CD14-positive monocyte (primary cell): Measurements from ENCODE around the gene MAP4K3. TPM values are rescaled to one million over a fixed set of nuclear protein-coding genes. Genes with fewer than 3 reads are reported as not detected.

Experiments
- DNase-seq, 3 donors: peaks; one replicate each; pipeline ENCODE4 v3.0.0-alpha.2; 2011 to 2022
- H2AFZ ChIP-seq: 2 replicates; pipeline ENCODE4 v1.6.0; 2012; ENCODE audit warnings: mild to moderate bottlenecking, low read depth, low read length, inconsistent platforms; ENCODE audit not compliant: insufficient read depth, poor library complexity, severe bottlenecking
- H3K27ac ChIP-seq, 2 donors: 1 replicate in 1 of 2; 2 replicates in 1 of 2; pipeline ENCODE4 v1.5.1; 2012 to 2013; ENCODE audit warnings: low read length in 2 of 2, control low read depth in 1 of 2, inconsistent platforms in 1 of 2, low read depth in 1 of 2, mild to moderate bottlenecking in 1 of 2
- H3K27me3 ChIP-seq, 2 donors: one replicate each; pipeline versions ENCODE4 v1.6.0 to v1.6.1; 2011 to 2013; ENCODE audit warnings: low read length in 2 of 2; ENCODE audit not compliant: control insufficient read depth in 2 of 2, insufficient read depth in 2 of 2
- H3K36me3 ChIP-seq, 2 donors: replicated peaks in 1 of 2; 1 replicate in 1 of 2; 2 replicates in 1 of 2; pipeline versions ENCODE4 v1.5.1 to v1.6.1; 2012 to 2013; ENCODE audit warnings: low read length in 2 of 2, control low read depth in 1 of 2, inconsistent platforms in 1 of 2, mild to moderate bottlenecking in 1 of 2; ENCODE audit not compliant: insufficient read depth in 2 of 2, control insufficient read depth in 1 of 2
- H3K4me1 ChIP-seq, 2 donors: 1 replicate in 1 of 2; 2 replicates in 1 of 2; pipeline versions ENCODE4 v1.5.1 to v1.6.1; 2012 to 2013; ENCODE audit warnings: low read length in 2 of 2, control low read depth in 1 of 2, inconsistent platforms in 1 of 2, mild to moderate bottlenecking in 1 of 2, moderate library complexity in 1 of 2; ENCODE audit not compliant: insufficient read depth in 2 of 2, control insufficient read depth in 1 of 2
- H3K4me2 ChIP-seq: replicated peaks from 2 replicates; pipeline ENCODE3; 2012; ENCODE audit warnings: low read length, moderate library complexity, mild to moderate bottlenecking; ENCODE audit not compliant: poor library complexity, severe bottlenecking; ENCODE audit errors: extremely low read depth
- H3K4me3 ChIP-seq, 3 experiments: fragments of 200-600 bp in 1 of 3; sonication (generic) in 1 of 3; replicated peaks in 1 of 3; 1 replicate in 2 of 3; 2 replicates in 1 of 3; pipeline ENCODE4 v1.5.1; 2011 to 2013; ENCODE audit warnings: low read length in 3 of 3, mild to moderate bottlenecking in 3 of 3, control low read depth in 2 of 3, low read depth in 2 of 3, inconsistent platforms in 1 of 3, moderate library complexity in 1 of 3
- H3K79me2 ChIP-seq: 2 replicates; pipeline ENCODE4 v1.6.0; 2012; ENCODE audit warnings: mild to moderate bottlenecking, control low read depth, inconsistent platforms, low read length, moderate library complexity; ENCODE audit not compliant: insufficient read depth
- H3K9ac ChIP-seq: 2 replicates; pipeline ENCODE4 v1.6.0; 2017; ENCODE audit warnings: low read length, mild to moderate bottlenecking; ENCODE audit not compliant: insufficient read depth, poor library complexity, severe bottlenecking
- H3K9me3 ChIP-seq, 2 donors: replicated peaks in 1 of 2; 1 replicate in 1 of 2; 2 replicates in 1 of 2; pipeline versions ENCODE4 v1.5.1 to v1.6.1; 2012 to 2013; ENCODE audit warnings: low read length in 2 of 2, control low read depth in 1 of 2; ENCODE audit not compliant: control insufficient read depth in 1 of 2, insufficient read depth in 1 of 2
- H4K20me1 ChIP-seq: 2 replicates; pipeline ENCODE4 v1.6.0; 2012; ENCODE audit warnings: mild to moderate bottlenecking, low read length, control low read depth, moderate library complexity; ENCODE audit not compliant: insufficient read depth
- H3K27ac Mint-ChIP-seq, 7 donors: one replicate each; pipeline ENCODE4 v1.8.0; 2020; ENCODE audit warnings: mild to moderate bottlenecking in 7 of 7, mixed read lengths in 7 of 7, moderate library complexity in 6 of 7, inconsistent platforms in 2 of 7
- H3K27me3 Mint-ChIP-seq, 3 donors: one replicate each; pipeline ENCODE4 v1.8.0; 2021 to 2022; ENCODE audit warnings: low read depth in 3 of 3, mild to moderate bottlenecking in 3 of 3, mixed read lengths in 3 of 3, moderate library complexity in 3 of 3, inconsistent platforms in 1 of 3
- H3K36me3 Mint-ChIP-seq, 2 donors: one replicate each; pipeline ENCODE4 v1.8.0; 2020; ENCODE audit warnings: mixed read lengths in 2 of 2, inconsistent platforms in 1 of 2, mild to moderate bottlenecking in 1 of 2
- H3K4me1 Mint-ChIP-seq: one replicate; pipeline ENCODE4 v1.8.0; 2020; ENCODE audit warnings: mild to moderate bottlenecking, mixed read lengths
- H3K4me3 Mint-ChIP-seq, 2 donors: one replicate each; pipeline ENCODE4 v1.8.0; 2020; ENCODE audit warnings: mild to moderate bottlenecking in 2 of 2, mixed read lengths in 2 of 2, moderate library complexity in 1 of 2
- H3K9me3 Mint-ChIP-seq, 7 donors: one replicate each; pipeline ENCODE4 v1.8.0; 2020 to 2022; ENCODE audit warnings: mixed read lengths in 7 of 7, mild to moderate bottlenecking in 6 of 7, moderate library complexity in 6 of 7, inconsistent platforms in 2 of 7
- CTCF ChIP-seq: fragments of 200-600 bp; IDR thresholded peaks from one replicate; pipeline ENCODE4 v1.8.0; 2022; ENCODE audit warnings: antibody characterized with exemption, mild to moderate bottlenecking
- WGBS: methylation state at CpG from one replicate; pipeline ENCODE4 v1.1.5; 2013; ENCODE audit warnings: missing lambda C conversion rate; ENCODE audit not compliant: insufficient coverage; 5-methylcytosine and 5-hydroxymethylcytosine counted together
- intact Hi-C, 2 donors: fragments of 100-400 bp; cut with micrococcal nuclease; formaldehyde crosslinking; loops; one replicate each; pipeline versions ENCODE4 v1.15.0 to v1.15.1; 2023
- polyA plus RNA-seq, 3 donors: library from polyadenylated mRNA; depleted of rRNA in 1 of 3; unstranded in 2 of 3; stranded (reverse) in 1 of 3; fragments of 300-500 nt in 2 of 3; fragments of >200 nt in 1 of 3; fragmentation: Illumina TruSeq in 2 of 3; gene quantifications; 1 replicate in 2 of 3; 2 replicates in 1 of 3; pipeline ENCODE4 v1.2.3, GENCODE V29; 2012 to 2021

MAP4K3 gene
- polyA plus RNA-seq, 3 donors, result 1.0 to 8.0 (median 4.0) TPM

- peaks cover 8% of the 10 kb centered on the region for H3K4me1 Mint-ChIP-seq
- TF ChIP-seq CTCF, result no peak
- no peak for DNase-seq
- Histone ChIP-seq H3K9ac (no peak overlapping the region), H3K36me3 (no peaks in the 10 kb centered on the region), H3K27me3 (no peaks in the 10 kb centered on the region), H2AFZ (no peak overlapping the region), H3K4me2 (no peak overlapping the region), H4K20me1 (no peaks in the 10 kb centered on the region), H3K4me1 (peaks cover 6 to 7% of the 10 kb centered on the region in 2 donors), H3K79me2 (no peaks in the 10 kb centered on the region), H3K27ac (no peak overlapping the region), H3K9me3 (no peaks in the 10 kb centered on the region), H3K4me3 (no peak overlapping the region)
- H3K27me3 Mint-ChIP-seq, result peaks cover 0 to 2% (median 0%) of the 10 kb centered on the region in 3 donors
- H3K27ac Mint-ChIP-seq, result no peak overlapping the region
- H3K36me3 Mint-ChIP-seq, result no peaks in the 10 kb centered on the region
- H3K9me3 Mint-ChIP-seq, result peaks cover 0 to 1% (median 0%) of the 10 kb centered on the region in 7 donors
- intact Hi-C loops, result no loop called here
- WGBS, result 94% methylated on average over 2 of the region's 3 CpGs
- no peak overlapping the region for H3K4me3 Mint-ChIP-seq
Observed at GRCh38 chr2:39221459-39221858, 215.6 kb downstream of the MAP4K3 start.

GRCh38 chr2:39220136-39220535 is 216.9 kb downstream of the MAP4K3 start:
- Histone ChIP-seq H3K9me3 (no peaks in the 10 kb centered on the region), H4K20me1 (no peaks in the 10 kb centered on the region), H3K79me2 (no peaks in the 10 kb centered on the region), H3K4me3 (no peak overlapping the region), H3K36me3 (no peaks in the 10 kb centered on the region), H2AFZ (no peak overlapping the region), H3K4me1 (peaks cover 6 to 8% of the 10 kb centered on the region in 2 donors), H3K4me2 (no peak overlapping the region), H3K27me3 (no peaks in the 10 kb centered on the region), H3K27ac (no peak overlapping the region), H3K9ac (no peak overlapping the region)
- DNase-seq, result no peak
- no peak for TF ChIP-seq CTCF
- Mint-ChIP-seq H3K4me3 (no peak overlapping the region), H3K9me3 (peaks cover 0 to 2% (median 0%) of the 10 kb centered on the region in 7 donors), H3K36me3 (no peaks in the 10 kb centered on the region), H3K27ac (no peak overlapping the region), H3K27me3 (peaks cover 0 to 2% (median 0%) of the 10 kb centered on the region in 3 donors), H3K4me1 (peaks cover 10% of the 10 kb centered on the region)
- 100% methylated on average over 1 of the region's 2 CpGs for WGBS
- intact Hi-C loops, result no loop called here
